Sigmoid colon (tissue), 4 donors: ENCODE measurements around the gene ZNF462.

Experiments used
- CTCF ChIP-seq, 4 experiments: fragments of 450-650 bp in 3 of 4; fragments of 200-600 bp in 1 of 4; IDR thresholded peaks; one replicate each; pipeline ENCODE4 v1.5.1; 2016 to 2019; ENCODE audit warnings: antibody characterized with exemption in 4 of 4, mild to moderate bottlenecking in 3 of 4, moderate library complexity in 2 of 4
- POLR2AphosphoS5 ChIP-seq, 4 donors: sonication (generic); formaldehyde crosslinking; IDR thresholded peaks; one replicate each; pipeline ENCODE4 v1.6.1; 2017; ENCODE audit warnings: antibody characterized with exemption in 4 of 4

DNA sequence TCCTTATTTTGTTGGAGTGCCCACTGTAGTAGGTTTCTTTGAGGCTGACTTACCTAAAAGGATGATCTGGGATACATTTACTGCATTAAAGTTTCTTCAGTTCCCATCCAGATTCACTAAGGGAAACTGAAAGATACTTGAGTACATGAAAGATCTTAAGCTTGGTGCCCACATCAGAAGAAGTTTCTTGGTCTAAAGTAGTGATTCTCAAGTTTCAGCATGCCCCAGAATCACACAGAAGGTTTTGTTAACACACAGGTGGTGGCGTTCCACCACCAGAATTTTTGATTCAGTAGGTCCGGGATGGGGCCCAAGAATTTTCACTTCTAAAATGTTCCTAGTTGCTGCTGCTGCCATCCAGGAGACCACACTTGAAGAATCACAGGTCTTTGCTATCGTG is 171.0 kb downstream of the ZNF462 start:
- no peak for TF ChIP-seq CTCF (IDR thresholded peaks at IDR 0.05)
- no peak for TF ChIP-seq POLR2AphosphoS5 (IDR thresholded peaks at IDR 0.05)
